ENCODE measurements around the gene STARD10. TPM values are rescaled to one million over a fixed set of nuclear protein-coding genes. Genes with fewer than 3 reads are reported as not detected.
"Not testable (repeated sequence)": the region's sequence is repeated elsewhere in the genome, so short reads cannot be mapped to it uniquely, and the experiment has no call there.

The STARD10 gene
- total and polyA plus RNA-seq, 3 donors from 2014 or later = 130 to 379 (median 202) TPM

DNA sequence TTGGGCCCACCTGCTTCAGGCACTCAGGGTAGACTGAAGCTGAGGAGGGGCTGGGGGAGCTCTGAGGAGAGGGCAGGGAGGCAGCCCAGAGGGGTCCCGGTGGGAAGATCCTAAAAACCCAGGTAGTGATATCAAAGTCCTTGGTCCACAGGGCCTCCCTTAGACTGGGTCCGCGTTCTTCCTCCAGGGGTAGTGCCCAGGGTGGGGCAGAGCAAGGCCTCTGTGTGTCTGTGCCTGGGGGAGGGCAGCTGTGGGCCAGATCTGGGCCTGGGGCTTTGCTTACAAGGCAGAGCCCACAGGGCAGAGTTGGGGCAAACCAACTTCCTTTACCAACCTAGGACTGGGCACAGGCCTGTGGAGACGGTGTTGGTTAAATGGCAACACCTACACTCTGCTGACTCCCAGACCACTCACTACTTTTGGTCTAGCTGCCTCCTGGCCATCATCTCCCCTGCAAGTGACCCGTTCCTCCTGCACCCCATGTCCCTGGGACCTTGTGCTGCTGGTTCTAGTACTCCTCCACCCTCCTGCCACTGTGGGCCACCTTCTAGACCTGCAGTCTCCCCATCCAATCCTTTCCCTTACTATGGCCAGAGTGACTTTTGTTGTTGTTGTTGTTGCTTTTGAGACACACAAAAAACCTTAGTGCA, 36.2 kb upstream of the STARD10 start:
- H3K9me3 ChIP-seq = no peaks in the 10 kb centered on the region
- intact Hi-C loops (cut with DNase I; ENCODE audit: low total_unique reads) = loop anchor here (5.0 kb wide), 1 partner anchor 347 kb away; no protein-coding TSS in a partner anchor
- 87 to 96% methylated on average over 5 of the region's 5 CpGs for WGBS, 2 donors
- H3K27me3 ChIP-seq = no peaks in the 10 kb centered on the region
- TF ChIP-seq, protein P1, sequence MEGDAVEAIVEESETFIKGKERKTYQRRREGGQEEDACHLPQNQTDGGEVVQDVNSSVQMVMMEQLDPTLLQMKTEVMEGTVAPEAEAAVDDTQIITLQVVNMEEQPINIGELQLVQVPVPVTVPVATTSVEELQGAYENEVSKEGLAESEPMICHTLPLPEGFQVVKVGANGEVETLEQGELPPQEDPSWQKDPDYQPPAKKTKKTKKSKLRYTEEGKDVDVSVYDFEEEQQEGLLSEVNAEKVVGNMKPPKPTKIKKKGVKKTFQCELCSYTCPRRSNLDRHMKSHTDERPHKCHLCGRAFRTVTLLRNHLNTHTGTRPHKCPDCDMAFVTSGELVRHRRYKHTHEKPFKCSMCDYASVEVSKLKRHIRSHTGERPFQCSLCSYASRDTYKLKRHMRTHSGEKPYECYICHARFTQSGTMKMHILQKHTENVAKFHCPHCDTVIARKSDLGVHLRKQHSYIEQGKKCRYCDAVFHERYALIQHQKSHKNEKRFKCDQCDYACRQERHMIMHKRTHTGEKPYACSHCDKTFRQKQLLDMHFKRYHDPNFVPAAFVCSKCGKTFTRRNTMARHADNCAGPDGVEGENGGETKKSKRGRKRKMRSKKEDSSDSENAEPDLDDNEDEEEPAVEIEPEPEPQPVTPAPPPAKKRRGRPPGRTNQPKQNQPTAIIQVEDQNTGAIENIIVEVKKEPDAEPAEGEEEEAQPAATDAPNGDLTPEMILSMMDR (IDR thresholded peaks at IDR 0.05) = no peak
- no peak for TF ChIP-seq POLR2A (IDR thresholded peaks at IDR 0.05)
- no peaks in the 10 kb centered on the region for H3K36me3 ChIP-seq (ENCODE audit: low read depth, missing control alignments)
- H3K4me1 ChIP-seq = peaks cover 39% of the 10 kb centered on the region
- DNase-seq = no peak
- no peak overlapping the region for H3K27ac ChIP-seq
- no peak overlapping the region for H3K4me3 ChIP-seq

DNA sequence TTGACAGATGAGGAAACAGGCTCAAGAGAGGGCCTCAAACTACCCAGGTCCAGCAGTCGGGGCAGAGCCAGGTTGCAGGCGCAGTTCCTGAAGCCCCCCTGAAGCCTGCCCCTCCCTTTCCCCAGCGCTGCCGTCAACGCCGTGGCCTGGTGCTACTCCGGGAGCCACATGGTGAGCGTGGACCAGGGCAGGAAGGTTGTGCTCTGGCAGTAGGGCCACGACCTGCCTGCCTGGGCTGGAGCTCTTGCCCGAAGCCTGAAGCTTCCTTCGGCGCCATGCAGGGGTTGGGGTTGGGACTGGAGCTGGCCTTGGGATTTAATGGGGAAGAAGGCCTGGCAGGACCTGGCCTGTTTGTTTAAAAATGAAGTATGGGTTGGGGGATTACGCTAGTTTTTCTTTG, 35.3 kb upstream of the STARD10 start:
- Histone ChIP-seq H3K4me1 (peaks cover 30% of the 10 kb centered on the region), H3K27ac (no peak overlapping the region), H3K4me3 (no peak overlapping the region), H3K36me3 (ENCODE audit: low read depth, missing control alignments) (no peaks in the 10 kb centered on the region), H3K9me3 (no peaks in the 10 kb centered on the region), H3K27me3 (no peaks in the 10 kb centered on the region)
- intact Hi-C loops (cut with DNase I; ENCODE audit: low total_unique reads) = no loop called here
- no peak for DNase-seq
- TF ChIP-seq, protein P1 (IDR thresholded peaks at IDR 0.05) = no peak
- TF ChIP-seq POLR2A (IDR thresholded peaks at IDR 0.05) = no peak
- 92 to 97% methylated on average over 7 to 13 of the region's 13 CpGs for WGBS, 2 donors

DNA sequence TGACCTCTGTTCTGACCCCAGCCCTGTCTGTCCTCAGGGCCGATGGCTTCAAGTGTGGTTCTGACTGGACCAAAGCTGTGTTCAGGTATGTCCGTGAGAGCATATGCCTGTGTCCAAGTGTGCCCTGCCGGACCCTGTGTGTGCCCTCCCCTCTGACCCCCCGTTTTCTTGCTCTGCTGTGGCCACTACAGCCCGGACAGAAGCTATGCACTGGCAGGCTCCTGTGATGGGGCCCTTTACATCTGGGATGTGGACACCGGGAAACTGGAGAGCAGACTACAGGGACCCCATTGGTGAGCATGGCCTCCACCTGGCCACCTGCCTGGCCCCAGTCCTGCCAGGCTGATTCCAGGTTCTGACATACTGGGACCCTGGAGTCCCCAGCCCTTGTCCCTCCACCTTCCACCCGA, 34.9 kb upstream of the STARD10 start:
- TF ChIP-seq, protein P1 (IDR thresholded peaks at IDR 0.05) = no peak
- TF ChIP-seq POLR2A (IDR thresholded peaks at IDR 0.05) = no peak
- H3K27me3 ChIP-seq = no peaks in the 10 kb centered on the region
- H3K4me1 ChIP-seq = peaks cover 26% of the 10 kb centered on the region
- WGBS, 2 donors = 68 to 88% methylated on average over 5 to 7 of the region's 7 CpGs
- H3K36me3 ChIP-seq (ENCODE audit: low read depth, missing control alignments) = no peaks in the 10 kb centered on the region
- no peak for DNase-seq
- H3K9me3 ChIP-seq = no peaks in the 10 kb centered on the region
- no peak overlapping the region for H3K4me3 ChIP-seq
- intact Hi-C loops (cut with DNase I; ENCODE audit: low total_unique reads) = no loop called here
- H3K27ac ChIP-seq = peak overlapping the region; percentile 7 to 72

- peaks cover 20% of the 10 kb centered on the region for H3K4me1 ChIP-seq
- H3K27ac ChIP-seq = peak overlapping the region; percentile 7 to 72
- no peaks in the 10 kb centered on the region for H3K36me3 ChIP-seq (ENCODE audit: low read depth, missing control alignments)
- H3K27me3 ChIP-seq = no peaks in the 10 kb centered on the region
- TF ChIP-seq, protein P1 (IDR thresholded peaks at IDR 0.05) = no peak
- TF ChIP-seq POLR2A (IDR thresholded peaks at IDR 0.05) = no peak
- no peaks in the 10 kb centered on the region for H3K9me3 ChIP-seq
- WGBS, 2 donors = 46 to 58% methylated on average over 11 of the region's 11 CpGs
- no peak for DNase-seq
- intact Hi-C loops (cut with DNase I; ENCODE audit: low total_unique reads) = no loop called here
- no peak overlapping the region for H3K4me3 ChIP-seq
Measured at GRCh38 chr11:72828081-72828567, 34.3 kb upstream of the STARD10 start.

DNA sequence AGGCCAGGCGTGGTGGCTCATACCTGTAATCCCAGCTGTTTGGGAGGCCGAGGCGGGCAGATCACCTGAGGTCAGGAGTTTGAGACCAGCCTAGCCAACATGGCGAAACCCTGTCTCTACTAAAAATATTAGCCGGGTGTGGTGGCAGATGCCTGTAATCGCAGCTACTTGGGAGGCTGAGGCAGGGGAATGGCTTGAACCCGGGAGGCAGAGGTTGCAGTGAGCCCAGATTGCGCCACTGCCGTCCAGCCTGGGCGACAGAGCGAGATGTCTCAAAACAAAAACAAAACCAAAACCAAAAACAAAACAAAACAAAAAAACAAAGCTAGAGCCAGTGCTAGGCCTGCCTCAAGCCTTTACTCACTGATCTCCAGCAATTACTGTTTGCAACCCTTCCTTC, 33.8 kb upstream of the STARD10 start:
- intact Hi-C loops (cut with DNase I; ENCODE audit: low total_unique reads) = not testable (repeated sequence)
- H3K27ac ChIP-seq = peak overlapping the region; percentile 7 to 72

More for the DNA sequence above, 33.8 kb upstream of the STARD10 start:
- not testable (repeated sequence) for H3K27me3 ChIP-seq; H3K4me3 ChIP-seq; H3K9me3 ChIP-seq; DNase-seq; H3K36me3 ChIP-seq (ENCODE audit: low read depth, missing control alignments)
- H3K4me1 ChIP-seq = peaks cover 17% of the 10 kb centered on the region
- WGBS, 2 donors = 81 to 84% methylated on average over 11 of the region's 11 CpGs

Measured in testis (tissue), 3 donors.